Occipital lobe (tissue), 2 donors: ENCODE results near the gene NECTIN2. TPM values are rescaled to one million over a fixed set of nuclear protein-coding genes. Genes with fewer than 3 reads are reported as not detected.
"Not testable (repeated sequence)": the region's sequence is repeated elsewhere in the genome, so short reads cannot be mapped to it uniquely, and the experiment has no call there.

Source experiments
- DNase-seq: peaks from one replicate; lab custom pipeline; 2025; lab: John Stamatoyannopoulos, UW
- total RNA-seq: library from RNA; depleted of rRNA; stranded (reverse); fragments of >200 nt; gene quantifications from one replicate; pipeline ENCODE4 v1.2.3, GENCODE V29; 2014

Gene NECTIN2
- total RNA-seq, 1 donor from 2014 or later: 29.2 TPM

GRCh38 chr19:44850641-44851109 is 4.6 kb downstream of the NECTIN2 start:
- no peak for DNase-seq

GRCh38 chr19:44851427-44851826 is 5.3 kb downstream of the NECTIN2 start:
- DNase-seq: no peak

- DNase-seq: no peak
Observed at GRCh38 chr19:44855606-44856005, 9.5 kb downstream of the NECTIN2 start.

- no peak for DNase-seq
Observed at GRCh38 chr19:44856421-44857083, 10.5 kb downstream of the NECTIN2 start.

- no peak for DNase-seq
Observed at GRCh38 chr19:44857837-44858236, 11.7 kb downstream of the NECTIN2 start.

GRCh38 chr19:44861576-44861975 is 15.5 kb downstream of the NECTIN2 start:
- not testable (repeated sequence) for DNase-seq

- DNase-seq: no peak
Observed at GRCh38 chr19:44863990-44864389, 17.9 kb downstream of the NECTIN2 start.

GRCh38 chr19:44865196-44865767 is 19.2 kb downstream of the NECTIN2 start:
- no peak for DNase-seq

- DNase-seq: no peak
Observed at GRCh38 chr19:44866664-44867063, 20.6 kb downstream of the NECTIN2 start.

- no peak for DNase-seq
Observed at GRCh38 chr19:44867578-44867977, 21.5 kb downstream of the NECTIN2 start.

GRCh38 chr19:44869733-44870470 is 23.8 kb downstream of the NECTIN2 start:
- DNase-seq: no peak

GRCh38 chr19:44871809-44872208 is 25.7 kb downstream of the NECTIN2 start:
- no peak for DNase-seq

- DNase-seq: no peak
Observed at GRCh38 chr19:44872661-44873060, 26.6 kb downstream of the NECTIN2 start.

GRCh38 chr19:44874317-44874716 is 28.2 kb downstream of the NECTIN2 start:
- no peak for DNase-seq

GRCh38 chr19:44875666-44876451 is 29.8 kb downstream of the NECTIN2 start:
- DNase-seq: no peak

GRCh38 chr19:44876930-44877535 is 30.9 kb downstream of the NECTIN2 start:
- no peak for DNase-seq

- no peak for DNase-seq
Observed at GRCh38 chr19:44878120-44878865, 32.2 kb downstream of the NECTIN2 start.

GRCh38 chr19:44879309-44880065 is 33.4 kb downstream of the NECTIN2 start:
- no peak for DNase-seq

GRCh38 chr19:44882063-44882462 is 36.0 kb downstream of the NECTIN2 start:
- no peak for DNase-seq
